Umbilical cord (tissue), 2 donors: ENCODE data around the gene DECR2. TPM values are rescaled to one million over a fixed set of nuclear protein-coding genes. Genes with fewer than 3 reads are reported as not detected.
"Not testable (repeated sequence)": the region's sequence is repeated elsewhere in the genome, so short reads cannot be mapped to it uniquely, and the experiment has no call there.

ENCODE experiments used
- DNase-seq: peaks from one replicate; pipeline ENCODE4 v3.0.0-alpha.2; 2015; ENCODE audit warnings: low spot score
- total RNA-seq: library from RNA; depleted of rRNA; stranded (reverse); fragments of >200 nt; gene quantifications from one replicate; pipeline ENCODE4 v1.2.3, GENCODE V29; 2014; ENCODE audit warnings: low replicate concordance; ENCODE audit not compliant: insufficient read depth

Gene DECR2
- total RNA-seq, 1 donor from 2014 or later, result 0.48 TPM

DNA sequence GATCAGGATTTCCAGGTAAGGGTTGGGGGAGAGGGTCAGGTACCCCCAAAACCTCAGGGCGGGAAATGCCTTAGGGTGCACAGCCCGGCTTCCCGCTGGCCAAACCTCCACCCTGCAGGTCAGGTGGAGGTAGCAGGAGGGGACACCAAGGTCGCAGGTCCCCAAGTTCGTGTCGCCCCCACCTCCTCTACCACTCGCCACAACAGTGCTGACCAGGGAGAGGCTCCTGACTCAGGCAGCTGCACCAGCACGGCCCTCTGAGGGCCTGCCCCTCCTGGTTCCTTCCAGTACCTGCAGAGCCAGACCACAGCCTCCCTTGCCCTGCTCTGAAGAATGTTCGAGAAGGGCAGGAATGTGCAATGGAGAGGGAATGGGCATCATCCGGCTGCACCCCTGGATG, 35.2 kb upstream of the DECR2 start:
- no peak for DNase-seq

DNA sequence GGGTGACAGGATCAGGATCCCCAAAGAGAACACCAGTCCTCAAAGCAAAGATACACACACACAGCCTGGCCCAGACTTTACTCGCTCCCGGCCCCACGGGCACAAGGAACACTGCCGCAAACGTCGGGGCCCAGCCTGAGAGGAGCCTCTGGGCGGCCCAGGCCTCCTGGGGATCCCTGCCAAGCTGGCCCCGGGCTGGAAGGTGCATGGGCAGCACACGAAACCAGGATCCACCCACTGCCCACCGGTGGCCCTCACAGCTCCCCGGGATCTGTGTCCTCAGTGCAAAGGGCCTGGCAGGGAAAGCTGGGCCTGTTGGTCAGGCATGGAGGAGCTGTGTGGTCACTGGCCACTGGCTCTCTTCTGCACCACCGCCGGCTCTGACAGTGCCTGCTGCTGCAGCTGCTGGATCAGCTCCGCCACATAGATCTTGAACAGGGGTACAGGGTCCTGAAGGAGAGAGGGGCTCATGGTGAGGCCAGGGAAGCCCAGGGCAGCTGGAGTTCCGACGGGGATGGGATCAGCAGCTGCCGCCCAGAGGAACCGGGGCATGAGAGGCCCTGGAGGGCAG, 34.3 kb upstream of the DECR2 start:
- DNase-seq, result no peak

DNA sequence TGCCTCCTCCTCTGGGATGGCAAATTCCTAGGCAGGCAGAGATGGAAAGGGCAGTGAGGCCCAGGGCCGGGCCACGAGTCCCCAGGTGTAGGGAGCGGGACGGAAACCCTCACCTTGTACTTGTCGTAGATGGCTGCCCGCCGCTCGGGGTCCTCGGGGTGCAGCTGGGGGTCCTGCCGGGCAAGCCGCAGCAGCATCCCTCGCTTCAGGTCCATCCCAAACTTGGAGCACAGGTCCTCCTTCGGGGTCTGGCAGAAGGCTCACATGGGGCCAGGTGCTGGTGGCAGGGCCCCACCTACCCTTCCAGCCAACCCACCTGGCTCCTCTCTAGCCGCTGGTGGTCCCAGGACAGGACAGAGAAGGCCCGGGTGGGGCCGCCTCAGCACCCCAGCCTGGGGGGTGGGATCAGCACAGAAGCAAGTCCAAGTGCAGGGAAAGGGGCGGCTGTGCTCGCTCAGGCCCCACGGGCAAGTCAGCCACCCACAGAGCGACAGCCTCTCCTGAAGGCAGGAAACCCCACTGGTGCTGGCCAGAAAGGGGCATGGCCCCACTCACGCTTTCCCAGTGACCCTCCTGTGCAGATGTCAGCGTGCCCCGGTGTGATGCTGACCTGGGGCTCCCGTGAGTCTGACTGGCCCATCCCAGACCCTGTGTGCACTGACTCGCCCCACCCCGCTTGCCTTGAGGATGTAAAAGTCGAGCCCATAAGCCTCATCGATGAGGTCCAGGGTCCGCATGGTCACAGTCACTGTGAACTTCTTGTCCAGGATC, 33.1 kb upstream of the DECR2 start:
- DNase-seq, result no peak

DNA sequence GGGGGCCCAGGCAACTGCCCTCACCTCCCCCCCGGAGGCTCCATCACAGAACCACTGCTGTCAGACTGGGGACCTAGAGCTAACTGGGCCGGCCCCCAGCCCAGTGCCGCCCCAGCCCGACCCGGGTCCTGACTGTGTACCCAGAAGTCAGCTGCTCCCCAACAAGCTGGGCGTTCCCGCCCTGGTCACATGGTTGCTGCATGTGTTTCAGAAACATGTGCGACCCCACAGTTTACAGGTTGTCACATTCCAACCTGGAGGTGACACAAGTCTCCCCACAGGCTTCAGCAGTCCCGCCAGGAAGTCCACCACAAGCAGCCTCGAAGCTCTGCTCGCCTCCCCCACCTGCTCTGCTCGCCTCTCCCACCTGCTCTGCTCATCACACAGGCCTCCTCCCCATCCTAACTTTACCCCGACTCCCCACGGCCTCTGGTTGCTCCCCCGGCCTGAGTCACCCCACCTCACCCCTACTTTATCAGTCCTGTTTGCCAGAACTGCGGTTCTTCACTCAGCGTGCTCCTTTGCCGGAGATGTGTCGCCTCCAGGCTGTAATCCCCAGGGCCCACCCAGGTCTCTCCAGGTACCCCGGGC, 32.3 kb upstream of the DECR2 start:
- no peak for DNase-seq

DNA sequence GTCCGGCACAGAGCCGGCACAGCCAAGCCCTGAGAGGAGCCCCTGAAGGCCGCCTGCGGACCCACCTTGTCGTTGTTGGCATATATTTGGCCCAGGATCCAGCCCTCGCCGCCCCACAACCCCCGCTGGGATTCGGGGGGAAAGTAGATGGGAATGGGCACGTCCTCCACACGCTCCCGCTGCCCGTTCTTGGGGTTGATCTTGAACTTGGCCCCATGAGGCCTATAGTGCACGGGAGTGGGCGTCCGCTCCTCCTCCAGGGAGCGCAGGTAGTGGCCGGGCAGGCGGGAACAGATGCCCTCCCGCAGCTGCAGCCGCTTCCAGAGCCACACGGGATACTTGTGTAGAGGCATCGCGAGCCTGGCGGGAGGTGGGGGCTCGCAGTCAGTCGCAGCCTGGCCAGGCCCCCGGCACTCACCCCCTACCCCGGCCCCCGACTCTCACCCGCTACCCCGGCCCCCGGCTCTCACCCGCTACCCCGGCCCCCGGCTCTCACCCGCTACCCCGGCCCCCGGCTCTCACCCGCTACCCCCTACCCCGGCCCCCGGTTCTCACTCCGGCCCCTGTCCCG, 31.7 kb upstream of the DECR2 start:
- no peak for DNase-seq

DNA sequence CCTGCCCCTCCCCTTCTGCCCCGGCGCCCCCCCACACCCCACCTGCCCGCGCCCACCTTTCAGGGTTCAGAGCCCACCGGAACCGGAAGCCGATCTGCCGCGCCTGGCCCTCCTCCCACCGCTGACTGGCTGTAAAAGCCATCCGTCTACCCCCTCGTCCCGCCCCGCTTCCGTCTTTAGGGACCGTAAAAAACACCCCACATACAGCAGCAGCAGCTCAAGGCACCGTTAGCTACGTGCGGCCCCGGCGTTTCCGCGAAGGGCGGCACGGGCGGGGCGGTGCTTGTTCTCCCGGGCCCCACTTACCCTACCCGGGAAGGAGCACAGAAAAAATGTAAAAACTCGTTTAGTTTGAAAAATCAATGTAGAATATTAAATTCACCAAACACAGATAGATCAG, 31.2 kb upstream of the DECR2 start, which contains the start of gene MRPL28:
TSS of gene MRPL28 (minus strand) at position 96 of the 400 bp plus-strand sequence. CDS start 320 bp downstream, outside the sequence.
- peak; percentile 97 for DNase-seq

DNA sequence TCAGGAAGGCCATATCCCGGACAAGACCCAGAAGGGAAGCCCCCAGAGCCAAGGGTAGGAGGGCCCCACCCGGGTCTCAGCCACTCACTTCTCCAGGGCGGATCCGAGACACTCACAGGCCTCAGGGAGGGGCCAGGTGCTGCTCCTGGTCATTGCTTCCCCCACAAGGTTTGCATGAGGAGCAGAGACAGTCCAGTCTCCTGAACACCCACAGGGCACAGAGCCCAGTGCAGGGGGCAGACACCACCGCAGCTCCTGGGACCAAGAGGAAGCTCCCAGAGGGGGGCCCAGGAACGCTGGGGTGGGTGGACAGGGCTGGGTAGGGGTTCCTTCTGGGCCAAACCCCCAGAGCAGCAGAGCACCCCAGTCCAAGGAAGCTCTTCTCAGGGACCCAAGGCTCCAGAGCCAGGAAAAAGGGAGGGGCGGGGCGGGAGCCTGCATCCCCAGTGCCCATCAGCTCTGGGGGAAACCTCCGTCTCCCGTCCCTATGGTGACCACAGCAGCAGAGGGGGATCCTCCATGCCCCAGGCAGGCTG, 30.6 kb upstream of the DECR2 start:
- DNase-seq, result no peak

DNA sequence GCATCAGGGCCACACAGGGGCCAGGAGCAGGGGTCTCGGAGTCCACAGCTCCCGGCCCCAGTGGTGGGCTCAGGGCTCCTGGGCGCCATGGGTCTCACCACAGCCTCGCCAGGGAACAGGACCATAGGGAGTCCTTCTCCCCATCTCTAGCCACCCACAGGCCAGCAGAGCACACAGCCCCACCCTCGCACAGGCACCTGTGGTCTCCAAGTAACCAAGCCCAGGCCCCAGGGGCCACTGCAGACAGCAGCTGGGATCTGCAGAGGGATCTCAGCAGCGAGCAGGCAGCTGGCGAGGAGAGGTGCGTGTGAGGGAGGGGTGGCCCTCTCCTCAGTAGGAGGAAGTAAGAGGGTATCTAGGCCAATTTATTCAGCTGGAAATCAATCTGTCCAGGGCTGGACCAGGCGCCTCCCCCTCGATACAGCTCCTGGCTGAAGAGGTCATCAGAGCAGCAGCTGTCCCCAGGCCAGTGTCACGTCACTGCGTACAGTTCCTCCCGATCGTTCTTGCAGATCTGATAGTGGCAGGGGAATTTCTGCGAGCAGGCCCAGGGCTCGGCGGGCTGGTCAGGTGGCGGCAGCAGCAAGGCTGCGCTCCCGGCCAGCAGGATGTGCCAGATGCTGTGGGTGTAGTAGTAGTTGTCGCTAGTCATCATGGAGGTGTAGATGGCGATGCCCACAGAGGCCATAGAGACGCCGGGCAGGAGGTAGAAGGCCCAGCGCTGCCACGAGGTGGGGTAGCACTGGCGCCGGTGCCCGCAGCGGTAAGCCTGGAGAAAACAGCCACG, 30.0 kb upstream of the DECR2 start:
- no peak for DNase-seq

DNA sequence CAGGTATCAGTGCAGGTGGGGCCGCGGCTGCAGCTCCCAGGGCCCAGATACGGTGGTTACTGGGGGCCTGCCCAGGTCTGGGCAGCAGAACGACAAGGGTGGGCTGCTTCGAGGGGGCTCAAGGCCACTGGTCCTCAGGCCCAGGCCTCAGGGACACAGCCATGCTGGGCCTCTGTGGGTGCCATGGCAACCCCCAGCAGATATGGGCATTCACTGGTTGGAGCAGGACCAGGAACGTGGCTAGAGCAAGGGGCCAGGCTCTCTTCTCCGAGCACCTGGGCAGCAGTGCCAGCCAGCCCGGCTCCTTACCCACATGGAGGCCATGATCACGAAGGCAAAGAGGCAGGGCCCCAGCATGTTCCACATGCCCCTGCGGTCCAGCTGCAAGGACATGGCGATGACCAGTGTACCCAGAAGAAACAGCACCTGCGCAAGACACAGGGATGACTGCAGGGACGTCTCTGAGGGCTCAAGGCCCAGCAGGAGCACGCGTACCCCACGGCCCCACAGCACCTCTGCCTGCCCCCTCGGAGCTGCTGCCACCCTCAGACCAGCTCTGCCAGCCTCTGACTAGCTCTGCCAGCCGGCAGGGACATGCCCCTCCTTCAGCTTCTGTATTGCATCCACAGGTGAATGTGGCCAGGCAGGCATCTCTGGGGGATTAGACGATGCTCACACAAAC, 29.2 kb upstream of the DECR2 start:
- no peak for DNase-seq

DNA sequence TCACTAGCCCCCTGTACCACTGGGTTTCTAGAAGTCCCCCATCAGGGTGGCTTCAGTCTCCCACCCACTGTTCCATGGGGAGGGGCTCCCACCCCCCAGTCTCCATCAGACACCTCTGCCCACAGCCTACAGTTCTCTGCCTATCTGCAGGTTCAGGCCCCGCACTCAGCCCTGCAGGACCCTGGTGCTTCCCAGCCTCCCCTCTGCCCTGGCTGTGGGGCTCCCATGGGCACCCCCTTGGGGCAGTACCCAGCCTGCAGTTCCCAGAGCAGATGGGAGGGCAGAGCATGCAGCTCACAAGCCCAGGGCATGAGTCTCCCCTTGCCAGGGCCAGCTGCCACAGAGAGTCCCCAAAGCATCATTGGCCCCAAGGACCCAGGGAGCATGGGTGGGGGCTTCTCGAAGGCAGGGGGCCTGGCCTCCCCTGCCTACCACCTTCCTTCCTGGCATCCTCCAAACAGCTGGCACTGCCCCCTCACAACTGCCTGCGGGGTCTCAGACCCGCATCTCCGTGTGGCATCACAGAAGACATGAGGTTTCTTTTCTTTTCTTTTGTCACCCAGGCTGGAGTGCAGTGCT, 28.6 kb upstream of the DECR2 start:
- no peak for DNase-seq

DNA sequence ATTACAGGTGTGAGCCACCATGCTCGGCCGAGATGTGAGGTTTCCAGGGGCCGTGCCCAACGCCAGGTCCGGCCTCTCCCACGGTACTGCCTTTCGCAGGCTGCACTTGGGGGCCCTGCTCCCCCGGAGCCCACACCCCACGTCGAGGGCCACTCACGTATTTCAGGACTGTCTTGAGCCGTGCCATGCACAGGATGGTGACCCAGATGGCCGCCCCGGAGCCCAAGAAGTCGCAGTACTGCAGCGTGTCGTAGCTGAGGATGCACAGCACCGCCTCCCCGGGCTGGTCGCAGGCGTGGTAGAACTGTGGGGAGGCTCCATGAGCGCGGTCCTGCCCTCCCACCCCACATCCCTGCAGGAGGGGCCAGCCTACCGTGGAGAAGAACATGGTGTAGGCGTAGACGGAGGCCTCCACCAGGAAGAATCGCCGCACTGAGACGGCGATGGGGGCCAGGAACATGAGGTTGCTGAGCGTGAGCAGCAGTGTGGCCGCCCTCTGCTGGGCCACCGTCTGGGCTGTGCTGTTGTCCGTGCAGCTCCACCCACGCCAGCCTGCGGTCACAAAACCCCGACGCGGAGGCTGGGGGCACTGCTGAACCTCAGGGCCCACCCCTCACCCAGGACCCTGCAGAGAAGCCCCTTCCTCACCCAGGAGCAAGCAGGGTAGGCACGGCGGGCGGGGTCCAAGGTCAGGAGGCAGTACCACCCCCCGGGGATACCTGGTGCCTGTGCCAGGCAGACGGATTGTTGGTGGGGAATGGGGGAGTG, 27.7 kb upstream of the DECR2 start:
- DNase-seq, result no peak

DNA sequence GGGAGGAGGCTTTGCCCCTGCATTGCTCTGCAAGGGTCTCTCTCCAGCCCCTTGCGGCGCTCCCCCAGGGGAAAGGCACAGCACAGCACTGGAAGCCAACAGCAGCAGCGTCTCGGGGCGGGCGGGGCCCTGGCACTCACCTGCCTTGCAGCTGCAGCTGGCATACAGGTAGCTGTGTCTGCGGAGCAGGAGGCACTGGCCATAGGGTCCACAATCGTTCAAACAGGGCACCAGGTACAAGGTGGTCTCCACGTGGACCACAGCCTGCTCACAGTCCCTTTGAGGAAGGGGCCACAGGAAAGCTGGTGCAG, 27.1 kb upstream of the DECR2 start:
- DNase-seq, result no peak

DNA sequence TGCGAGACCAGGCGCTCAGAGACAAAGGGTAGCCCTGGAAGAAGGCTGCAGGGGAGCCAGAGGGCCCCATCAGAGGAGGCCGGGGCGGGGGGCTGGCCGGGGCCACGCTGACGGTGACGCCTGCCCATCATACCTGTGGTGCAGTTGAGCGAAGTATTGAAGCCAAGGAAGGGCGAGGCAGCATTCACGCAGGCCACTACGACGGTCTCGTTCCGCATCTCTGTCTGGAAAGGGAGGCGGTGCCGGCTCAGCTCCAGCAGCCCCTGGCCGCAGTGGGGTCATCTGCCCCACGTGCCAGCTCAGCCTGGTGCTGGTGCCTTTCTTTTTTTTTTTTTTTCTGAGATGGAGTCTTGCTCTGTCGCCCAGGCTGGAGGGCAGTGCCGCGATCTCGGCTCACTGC, 26.5 kb upstream of the DECR2 start:
- DNase-seq, result no peak

DNA sequence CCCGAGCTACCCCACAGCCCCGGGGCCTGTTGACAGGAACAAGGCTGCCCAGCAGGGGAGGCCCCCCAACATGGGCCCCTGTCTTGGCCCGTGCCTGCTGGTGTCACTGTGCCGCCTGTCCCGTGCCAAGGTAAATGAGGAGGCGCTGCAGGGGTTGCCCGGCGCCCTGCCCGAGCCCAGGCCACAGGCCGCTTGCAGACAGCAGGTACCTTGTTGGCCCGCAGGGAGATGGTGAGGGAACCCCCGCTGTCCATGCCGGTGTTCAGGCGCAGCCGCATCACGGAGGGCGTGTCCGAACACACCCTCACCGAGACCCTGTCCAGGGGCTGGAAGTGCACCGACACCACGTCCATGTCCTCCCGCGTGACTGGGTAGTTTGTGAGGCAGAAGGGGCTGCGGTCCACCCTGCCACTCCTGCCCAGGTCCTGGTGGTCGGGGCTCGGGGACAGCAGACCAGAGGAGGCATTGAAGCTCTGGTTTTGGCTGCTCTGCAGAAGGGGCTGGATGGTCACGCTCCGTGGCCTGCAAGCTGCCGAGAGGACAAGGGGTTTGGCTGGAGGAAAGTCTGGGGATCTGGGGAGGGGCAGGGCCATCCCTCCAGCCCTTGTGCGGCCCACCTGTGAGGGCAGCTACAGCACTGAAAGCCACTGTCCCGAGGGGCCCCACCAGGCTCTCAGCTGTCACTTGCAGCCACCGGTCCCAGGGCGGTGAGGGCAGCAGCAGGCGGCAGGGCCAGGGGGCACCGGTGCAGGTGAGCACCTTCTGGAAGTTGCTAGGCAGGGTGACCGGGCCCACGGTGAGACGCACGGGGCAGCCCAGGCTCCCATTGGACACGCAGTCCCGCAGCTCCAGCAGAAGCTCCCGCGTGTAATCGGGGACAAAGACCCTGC, 25.5 kb upstream of the DECR2 start:
- no peak for DNase-seq

DNA sequence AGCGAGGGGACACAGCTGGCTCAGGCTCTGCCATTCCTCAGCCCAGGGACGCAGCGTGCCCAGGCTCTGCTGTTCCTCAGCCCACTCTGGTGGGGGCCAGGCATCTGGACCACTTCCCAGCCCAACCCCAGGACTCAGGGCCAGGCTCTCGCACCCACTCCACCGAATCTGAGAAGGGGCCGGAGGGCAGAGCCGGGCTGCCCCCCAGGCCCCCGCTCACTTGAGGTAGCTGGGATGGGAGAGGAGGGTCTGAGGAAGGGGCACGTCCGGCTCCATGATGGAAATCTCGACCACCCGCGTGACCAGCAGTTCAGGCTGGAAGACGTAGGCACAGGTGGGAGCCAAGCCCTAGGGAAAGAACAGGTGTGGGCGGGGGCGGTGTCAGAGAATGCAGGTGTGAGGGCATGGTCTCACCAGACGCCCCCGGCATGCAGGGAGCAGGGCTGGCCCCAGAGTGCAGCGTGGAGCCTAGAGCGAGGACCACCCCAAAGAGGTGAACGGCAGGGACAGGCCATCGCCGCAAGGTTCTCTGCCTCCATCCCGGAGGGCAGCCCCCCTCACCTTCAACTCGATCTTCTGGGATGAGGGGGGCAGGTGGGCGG, 24.8 kb upstream of the DECR2 start:
- DNase-seq, result no peak

DNA sequence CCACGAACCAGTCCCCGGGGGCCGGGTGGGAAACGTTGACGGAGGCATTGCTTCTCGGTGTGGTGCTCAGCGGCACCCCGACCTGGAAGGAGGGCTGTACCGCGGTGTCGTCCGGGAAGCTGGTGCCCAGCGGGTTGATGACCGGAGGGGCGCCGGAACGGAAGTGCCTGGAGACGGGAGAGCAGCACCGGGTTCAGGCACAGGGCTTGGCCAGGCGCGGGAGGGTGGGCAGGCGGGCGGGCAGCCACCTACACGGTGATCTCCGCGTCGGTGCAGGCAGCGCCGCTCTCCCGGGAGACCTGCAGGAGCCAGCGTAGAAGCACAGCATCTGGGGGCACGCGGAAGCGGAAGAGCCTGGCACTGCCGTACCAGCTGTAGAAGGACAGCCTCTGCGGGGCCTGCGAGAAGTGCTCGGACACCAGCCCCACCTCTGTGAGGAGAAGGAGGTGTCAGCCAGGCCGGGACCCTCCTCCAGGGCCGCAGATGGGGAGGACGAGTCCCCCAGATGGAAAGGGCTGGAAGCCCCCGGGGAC, 24.2 kb upstream of the DECR2 start:
- no peak for DNase-seq

DNA sequence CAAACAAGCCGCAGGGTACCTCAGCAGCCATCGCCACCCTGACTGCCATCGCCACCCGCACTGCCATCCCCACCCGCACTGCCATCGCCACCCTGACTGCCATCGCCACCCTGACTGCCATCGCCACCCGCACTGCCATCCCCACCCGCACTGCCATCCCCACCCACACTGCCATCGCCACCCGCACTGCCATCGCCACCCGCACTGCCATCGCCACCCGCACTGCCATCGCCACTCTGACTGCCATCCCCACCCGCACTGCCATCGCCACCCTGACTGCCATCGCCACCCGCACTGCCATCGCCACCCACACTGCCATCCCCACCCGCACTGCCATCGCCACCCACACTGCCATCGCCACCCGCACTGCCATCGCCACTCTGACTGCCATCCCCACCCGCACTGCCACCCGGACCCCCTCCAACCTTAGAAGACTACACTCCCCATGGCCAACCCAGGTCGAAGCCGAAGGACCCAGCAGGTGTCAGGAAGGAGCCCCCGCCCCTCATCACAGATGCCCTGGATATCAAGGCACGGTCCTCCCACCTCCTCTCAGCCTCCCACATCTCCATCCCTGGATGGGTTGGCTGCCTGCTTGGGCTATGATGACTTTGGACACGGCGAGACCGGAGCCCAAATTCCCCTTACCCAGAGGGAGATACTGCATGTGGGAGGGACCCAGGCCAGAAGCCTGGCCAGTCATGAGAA, 23.4 kb upstream of the DECR2 start:
- DNase-seq, result not testable (repeated sequence)

DNA sequence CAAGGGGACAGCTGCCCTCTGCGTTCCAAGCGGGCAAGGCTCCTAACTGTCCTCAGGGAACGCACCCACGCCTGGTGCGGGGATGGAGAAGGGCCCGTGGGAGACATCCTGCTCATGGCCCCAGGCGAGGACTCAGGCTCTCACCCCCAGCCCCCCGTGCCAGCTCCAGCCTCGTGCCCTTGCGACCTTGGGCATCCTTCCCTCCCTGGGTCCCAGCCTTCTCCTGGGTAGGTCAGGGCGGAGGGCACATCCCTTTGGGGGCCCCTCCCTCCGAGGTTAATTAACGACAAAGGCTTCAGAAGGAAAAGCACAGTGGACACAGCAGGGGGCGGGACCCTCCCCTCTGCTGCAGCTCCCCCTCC, 22.9 kb upstream of the DECR2 start:
- DNase-seq, result no peak
